BLaER1 (cell line): ENCODE results near the gene CRYL1.

Experiments
- H3K27ac ChIP-seq: shearing (Covaris generic); formaldehyde crosslinking; 2 replicates; pipeline ENCODE4 v1.8.1; 2022
- H3K27me3 ChIP-seq: shearing (Covaris generic); formaldehyde crosslinking; 2 replicates; pipeline ENCODE4 v1.8.1; 2022
- H3K36me3 ChIP-seq: shearing (Covaris generic); formaldehyde crosslinking; 2 replicates; pipeline ENCODE4 v1.8.1; 2022
- H3K4me1 ChIP-seq: shearing (Covaris generic); formaldehyde crosslinking; 2 replicates; pipeline ENCODE4 v1.8.1; 2022
- H3K4me2 ChIP-seq: shearing (Covaris generic); formaldehyde crosslinking; 2 replicates; pipeline ENCODE4 v1.8.1; 2022
- H3K4me3 ChIP-seq: shearing (Covaris generic); formaldehyde crosslinking; 2 replicates; pipeline ENCODE4 v1.8.1; 2022
- H3K9ac ChIP-seq: shearing (Covaris generic); formaldehyde crosslinking; 2 replicates; pipeline ENCODE4 v1.8.1; 2022
- H3K9me3 ChIP-seq: shearing (Covaris generic); formaldehyde crosslinking; 2 replicates; pipeline ENCODE4 v1.8.1; 2022
- H4K20me1 ChIP-seq: shearing (Covaris generic); formaldehyde crosslinking; 2 replicates; pipeline ENCODE4 v1.8.1; 2022
- Cebpa-rat ChIP-seq: shearing (Covaris generic); IDR thresholded peaks from 2 replicates; pipeline ENCODE4 v1.8.1; 2022

The CRYL1 gene

GRCh38 chr13:20534038-20534608 lies 8.5 kb upstream of the CRYL1 start:
- H3K4me1 ChIP-seq: no peaks in the 10 kb centered on the region
- no peak overlapping the region for H3K9ac ChIP-seq
- no peaks in the 10 kb centered on the region for H3K27me3 ChIP-seq
- no peak overlapping the region for H3K4me2 ChIP-seq
- no peak for TF ChIP-seq Cebpa-rat
- no peaks in the 10 kb centered on the region for H4K20me1 ChIP-seq
- H3K4me3 ChIP-seq: no peak overlapping the region
- H3K27ac ChIP-seq: no peak overlapping the region
- peaks cover 39% of the 10 kb centered on the region for H3K9me3 ChIP-seq
- no peaks in the 10 kb centered on the region for H3K36me3 ChIP-seq

GRCh38 chr13:20528452-20528851 lies 2.8 kb upstream of the CRYL1 start:
- no peaks in the 10 kb centered on the region for H3K36me3 ChIP-seq
- no peak overlapping the region for H3K27ac ChIP-seq
- no peak overlapping the region; the same call in 1 of the 2 replicates for H3K4me2 ChIP-seq
- peaks cover 15% of the 10 kb centered on the region for H3K9me3 ChIP-seq
- H3K27me3 ChIP-seq: no peaks in the 10 kb centered on the region
- no peaks in the 10 kb centered on the region for H4K20me1 ChIP-seq
- no peak overlapping the region for H3K4me3 ChIP-seq
- peaks cover 35% of the 10 kb centered on the region for H3K4me1 ChIP-seq
- H3K9ac ChIP-seq: no peak overlapping the region
- no peak for TF ChIP-seq Cebpa-rat

- H3K9me3 ChIP-seq: peaks cover 7% of the 10 kb centered on the region
- H3K9ac ChIP-seq: peak overlapping the region; percentile 85; the same call in 1 of the 2 replicates
- no peak for TF ChIP-seq Cebpa-rat
- peak overlapping the region; percentile 98 for H3K4me2 ChIP-seq
- no peaks in the 10 kb centered on the region for H4K20me1 ChIP-seq
- no peak overlapping the region for H3K27ac ChIP-seq
- peak overlapping the region; percentile 88 for H3K4me3 ChIP-seq
- no peaks in the 10 kb centered on the region for H3K36me3 ChIP-seq
- H3K4me1 ChIP-seq: peaks cover 35% of the 10 kb centered on the region
- no peaks in the 10 kb centered on the region for H3K27me3 ChIP-seq
Observed at GRCh38 chr13:20526664-20527063, 1.0 kb upstream of the CRYL1 start.

- H3K9ac ChIP-seq: peak overlapping the region; percentile 85
- H4K20me1 ChIP-seq: no peaks in the 10 kb centered on the region
- H3K36me3 ChIP-seq: no peaks in the 10 kb centered on the region
- H3K4me3 ChIP-seq: peak overlapping the region; percentile 88
- peak overlapping the region; percentile 79 for H3K27ac ChIP-seq
- H3K27me3 ChIP-seq: no peaks in the 10 kb centered on the region
- TF ChIP-seq Cebpa-rat: no peak
- peak overlapping the region; percentile 98 for H3K4me2 ChIP-seq
- peaks cover 35% of the 10 kb centered on the region for H3K4me1 ChIP-seq
- no peaks in the 10 kb centered on the region; the same call in 1 of the 2 replicates for H3K9me3 ChIP-seq
Observed at GRCh38 chr13:20525144-20525600, 485 bp downstream of the CRYL1 start.

GRCh38 chr13:20521364-20522115 lies 4.1 kb downstream of the CRYL1 start:
- peaks cover 15% of the 10 kb centered on the region for H3K4me1 ChIP-seq
- H3K4me2 ChIP-seq: no peak overlapping the region
- no peak overlapping the region for H3K4me3 ChIP-seq
- H3K9ac ChIP-seq: no peak overlapping the region
- H3K27ac ChIP-seq: no peak overlapping the region
- no peaks in the 10 kb centered on the region for H3K36me3 ChIP-seq
- peak; percentile 57; the same call in 1 of the 2 replicates for TF ChIP-seq Cebpa-rat
- H3K27me3 ChIP-seq: no peaks in the 10 kb centered on the region
- H4K20me1 ChIP-seq: no peaks in the 10 kb centered on the region
- H3K9me3 ChIP-seq: peaks cover 4% of the 10 kb centered on the region; the same call in 1 of the 2 replicates

GRCh38 chr13:20519875-20520274 lies 5.8 kb downstream of the CRYL1 start:
- Histone ChIP-seq H3K4me3 (no peak overlapping the region), H4K20me1 (no peaks in the 10 kb centered on the region), H3K36me3 (no peaks in the 10 kb centered on the region), H3K27me3 (no peaks in the 10 kb centered on the region), H3K9me3 (peaks cover 8% of the 10 kb centered on the region; the same call in 1 of the 2 replicates), H3K4me2 (no peak overlapping the region), H3K9ac (no peak overlapping the region), H3K27ac (no peak overlapping the region), H3K4me1 (peaks cover 6% of the 10 kb centered on the region)
- TF ChIP-seq Cebpa-rat: no peak

GRCh38 chr13:20518660-20519100 lies 7.0 kb downstream of the CRYL1 start:
- Histone ChIP-seq H3K27ac (no peak overlapping the region), H3K4me2 (no peak overlapping the region), H3K4me3 (no peak overlapping the region), H3K4me1 (peaks cover 4% of the 10 kb centered on the region; the same call in 1 of the 2 replicates), H3K9me3 (peaks cover 8% of the 10 kb centered on the region; the same call in 1 of the 2 replicates), H3K27me3 (no peaks in the 10 kb centered on the region), H3K36me3 (no peaks in the 10 kb centered on the region), H4K20me1 (no peaks in the 10 kb centered on the region), H3K9ac (no peak overlapping the region)
- no peak for TF ChIP-seq Cebpa-rat

- Histone ChIP-seq H3K4me1 (peaks cover 25% of the 10 kb centered on the region), H3K27me3 (no peaks in the 10 kb centered on the region), H3K4me3 (no peak overlapping the region), H3K4me2 (no peak overlapping the region), H4K20me1 (no peaks in the 10 kb centered on the region), H3K27ac (no peak overlapping the region), H3K9me3 (peaks cover 16% of the 10 kb centered on the region), H3K36me3 (peaks cover 19% of the 10 kb centered on the region), H3K9ac (no peak overlapping the region)
- TF ChIP-seq Cebpa-rat: no peak
Observed at GRCh38 chr13:20514866-20515265, 10.8 kb downstream of the CRYL1 start.

- Histone ChIP-seq H3K27me3 (no peaks in the 10 kb centered on the region), H3K4me3 (no peak overlapping the region), H4K20me1 (no peaks in the 10 kb centered on the region), H3K9ac (no peak overlapping the region), H3K27ac (no peak overlapping the region), H3K9me3 (peaks cover 29% of the 10 kb centered on the region), H3K4me2 (0 out of 2 replicates have a peak overlapping the region, but pooled peaks have one; percentile 1), H3K36me3 (peaks cover 24% of the 10 kb centered on the region), H3K4me1 (peaks cover 25% of the 10 kb centered on the region)
- no peak for TF ChIP-seq Cebpa-rat
Observed at GRCh38 chr13:20513466-20513995, 12.1 kb downstream of the CRYL1 start.
